HepG2 (cell line): ENCODE results near the gene MCRS1. TPM values are rescaled to one million over a fixed set of nuclear protein-coding genes. Genes with fewer than 3 reads are reported as not detected.

Experiments
- ATAC-seq: fragments of 200-7000 bp; cut with Tn5 transposase; 3 replicates; pipeline ENCODE4 v1.9.1; 2020; ENCODE audit warnings: mild to moderate bottlenecking, moderate library complexity
- BruUV-seq: library from RNA; stranded (reverse); fragments of 400-500 nt; replicated peaks from 2 replicates; lab custom pipeline; 2021; lab: Mats Ljungman, UMichigan
- CTCF ChIA-PET: fragments of 300-600 bp; formaldehyde crosslinking; extraction: SDS; loops from one replicate; lab custom pipeline; 2021; ENCODE audit warnings: low total read pairs, inconsistent platforms, low intra/inter-chr PET ratio; lab: Yijun Ruan, JAX
- POLR2A ChIA-PET: fragments of 350-600 bp; sonication (Branson Sonifier 250); formaldehyde crosslinking; loops from one replicate; lab custom pipeline; 2020; ENCODE audit warnings: antibody characterized with exemption, inconsistent platforms; lab: Yijun Ruan, JAX
- DNase-seq: peaks from one replicate; pipeline ENCODE4 v3.0.0-alpha.2; 2015; ENCODE audit warnings: low spot score
- FAIRE-seq: peaks from 3 replicates; lab custom pipeline; 2011; peaks lifted over from hg19 to GRCh38; lab: Jason Lieb, UNC
- H2AFZ ChIP-seq: one replicate; pipeline ENCODE4 v1.6.1; 2011; ENCODE audit warnings: low read length, inconsistent platforms
- H3K27ac ChIP-seq: fragments of 300-600 bp; 3 replicates; pipeline ENCODE4 v1.8.0; 2011; ENCODE audit warnings: mixed run types, mild to moderate bottlenecking, mixed read lengths, low read length, inconsistent platforms; ENCODE audit not compliant: insufficient read depth; ENCODE audit errors: extremely low read length
- H3K27me3 ChIP-seq, 2 experiments: fragments of 200-600 bp in 1 of 2; 2 replicates in 1 of 2; 3 replicates in 1 of 2; pipeline versions ENCODE4 v1.6.0 to v1.8.0; 2011; ENCODE audit warnings: low read length in 2 of 2, mild to moderate bottlenecking in 2 of 2, moderate library complexity in 2 of 2, inconsistent platforms in 1 of 2; ENCODE audit not compliant: insufficient read depth in 2 of 2, control insufficient read depth in 1 of 2
- H3K36me3 ChIP-seq, 2 experiments: fragments of 200-600 bp in 1 of 2; replicated peaks in 1 of 2; 2 replicates in 1 of 2; 3 replicates in 1 of 2; pipeline versions ENCODE4 v1.5.1 to v1.8.0; 2011; ENCODE audit warnings: low read length in 2 of 2, inconsistent platforms in 1 of 2; ENCODE audit not compliant: insufficient read depth in 2 of 2, control insufficient read depth in 1 of 2
- H3K4me1 ChIP-seq: 2 replicates; pipeline ENCODE4 v1.5.1; 2012; ENCODE audit warnings: low read length, inconsistent platforms; ENCODE audit not compliant: insufficient read depth
- H3K4me2 ChIP-seq: 2 replicates; pipeline ENCODE4 v1.6.0; 2011; ENCODE audit warnings: low read depth, low read length, inconsistent platforms
- H3K4me3 ChIP-seq, 3 experiments: fragments of 200-600 bp in 1 of 3; sonication (generic), shearing (Covaris generic) in 1 of 3; replicated peaks in 1 of 3; 2 replicates each; pipeline ENCODE4 v1.5.1; 2011 to 2016; ENCODE audit warnings: low read length in 3 of 3, inconsistent platforms in 2 of 3, low read depth in 2 of 3, mild to moderate bottlenecking in 2 of 3, control low read depth in 1 of 3, mixed read lengths in 1 of 3; ENCODE audit not compliant: insufficient read depth in 1 of 3
- H3K79me2 ChIP-seq: one replicate; pipeline ENCODE4 v1.6.1; 2011; ENCODE audit warnings: low read length, inconsistent platforms; ENCODE audit not compliant: insufficient read depth
- H3K9ac ChIP-seq: 2 replicates; pipeline ENCODE4 v1.6.0; 2011; ENCODE audit warnings: mild to moderate bottlenecking, low read depth, low read length, inconsistent platforms; ENCODE audit not compliant: insufficient read depth
- H3K9me3 ChIP-seq: 2 replicates; pipeline ENCODE4 v1.5.1; 2012; ENCODE audit warnings: mild to moderate bottlenecking, low read length
- H4K20me1 ChIP-seq: 2 replicates; pipeline ENCODE4 v1.6.0; 2011; ENCODE audit warnings: inconsistent platforms, mild to moderate bottlenecking, low read length, moderate library complexity; ENCODE audit not compliant: insufficient read depth
- AFF4 ChIP-seq: sonication (generic); formaldehyde crosslinking; IDR thresholded peaks from 2 replicates; pipeline ENCODE4 v1.4.0; 2020; ENCODE audit warnings: missing genetic modification reagents
- ARNT2 ChIP-seq: sonication (generic); formaldehyde crosslinking; IDR thresholded peaks from 2 replicates; pipeline ENCODE4 v1.8.0; 2022; ENCODE audit warnings: mild to moderate bottlenecking, low read depth, missing genetic modification reagents, moderate library complexity
- BATF2 ChIP-seq: sonication (generic); formaldehyde crosslinking; IDR thresholded peaks from 2 replicates; pipeline ENCODE4 v1.8.0; 2022; ENCODE audit warnings: mild to moderate bottlenecking, missing genetic modification reagents, moderate library complexity
- BHLHE40 ChIP-seq: IDR thresholded peaks from 2 replicates; pipeline ENCODE4 v1.6.1; 2011; ENCODE audit warnings: low read length, improper control_type of control experiment
- HNF4A ChIP-seq: sonication (generic); formaldehyde crosslinking; IDR thresholded peaks from 2 replicates; pipeline ENCODE4 v1.4.0; 2020; ENCODE audit warnings: missing genetic modification reagents
- HNRNPK ChIP-seq: fragments of 200-400 bp; formaldehyde crosslinking; IDR thresholded peaks from 2 replicates; pipeline ENCODE4 v1.6.1; 2018; ENCODE audit warnings: low read length, low read depth, moderate library complexity, mild to moderate bottlenecking; ENCODE audit not compliant: poor library complexity, severe bottlenecking
- SMAD9 ChIP-seq: sonication (generic); formaldehyde crosslinking; IDR thresholded peaks from 2 replicates; pipeline ENCODE4 v1.5.1; 2020; ENCODE audit warnings: mild to moderate bottlenecking, missing genetic modification reagents
- YY1 ChIP-seq: IDR thresholded peaks from 2 replicates; pipeline ENCODE4 v1.6.1; 2011; ENCODE audit warnings: low read length, low read depth, moderate library complexity, mild to moderate bottlenecking; ENCODE audit not compliant: insufficient read depth, insufficient replicate concordance
- ZBTB7A ChIP-seq: sonication (generic); formaldehyde crosslinking; IDR thresholded peaks from 2 replicates; pipeline ENCODE4 v1.8.0; 2022; ENCODE audit warnings: mild to moderate bottlenecking, missing genetic modification reagents
- ZFP91 ChIP-seq: sonication (generic); formaldehyde crosslinking; IDR thresholded peaks from 2 replicates; pipeline ENCODE4 v1.9.0; 2022; ENCODE audit warnings: missing genetic modification reagents, mild to moderate bottlenecking, borderline replicate concordance
- ZNF30 ChIP-seq: sonication (generic); formaldehyde crosslinking; IDR thresholded peaks from 2 replicates; pipeline ENCODE4 v1.5.0; 2020; ENCODE audit warnings: mild to moderate bottlenecking, missing genetic modification reagents
- ZNF556 ChIP-seq: sonication (generic); formaldehyde crosslinking; IDR thresholded peaks from 2 replicates; pipeline ENCODE4 v1.4.0; 2020; ENCODE audit warnings: mild to moderate bottlenecking, missing genetic modification reagents, borderline replicate concordance
- ZNF607 ChIP-seq: sonication (generic); formaldehyde crosslinking; IDR thresholded peaks from 2 replicates; pipeline ENCODE4 v1.5.1; 2020; ENCODE audit warnings: missing genetic modification reagents, mild to moderate bottlenecking, borderline replicate concordance
- ZNF83 ChIP-seq: sonication (generic); formaldehyde crosslinking; IDR thresholded peaks from 2 replicates; pipeline ENCODE4 v1.4.0; 2020; ENCODE audit warnings: missing genetic modification reagents, mild to moderate bottlenecking, borderline replicate concordance
- WGBS: methylation state at CpG from one replicate; pipeline ENCODE4 v1.1.6; 2017; ENCODE audit warnings: low lambda C conversion rate; 5-methylcytosine and 5-hydroxymethylcytosine counted together
- in situ Hi-C: cut with HindIII; loops from 2 replicates; pipeline ENCODE4 v1.10.0; 2017; ENCODE audit warnings: low pct_unique_long_range_greater_than_20kb; ENCODE audit not compliant: extremely low pct_ligation_motif_present
- intact Hi-C: fragments of 100-400 bp; cut with micrococcal nuclease; formaldehyde crosslinking; loops from one replicate; pipeline ENCODE4 v1.10.0; 2022; ENCODE audit not compliant: unreplicated experiment
- polyA plus RNA-seq, 8 experiments: library from polyadenylated mRNA; depleted of rRNA in 3 of 8; stranded (reverse) in 7 of 8; unstranded in 1 of 8; fragments of >200 nt; fragmentation: Illumina TruSeq in 4 of 8; extraction: Trizol in 4 of 8; gene quantifications; 2 replicates each; pipeline versions ENCODE4 v1.2.1 to v1.2.3, GENCODE V29; 2011 to 2016; ENCODE audit warnings: low read depth in 4 of 8, missing spikeins in 1 of 8, mixed read lengths in 1 of 8; ENCODE audit not compliant: insufficient read depth in 1 of 8
- total RNA-seq, 5 experiments: library from RNA; depleted of rRNA; stranded (reverse); fragments of >200 nt; fragmentation: Illumina TruSeq; extraction: Trizol; gene quantifications; 2 replicates each; pipeline ENCODE4 v1.2.3, GENCODE V29; 2016; ENCODE audit warnings: low read depth in 1 of 5

Gene MCRS1
- total and polyA plus RNA-seq, 2 of the 13 experiments (the other 11 are each of a cell fraction or from before 2014, with no cell fraction given): 51.0 to 66.3 TPM

- TF ChIP-seq AFF4 (CRISPR knock-in tag) (no peak), ZNF83 (no peak), YY1 (no peak), HNRNPK (no peak), ZNF556 (CRISPR knock-in tag) (no peak), ZNF30 (CRISPR knock-in tag) (no peak)
- TF ChIP-seq, all 625 proteins: peak for 0
These were observed 3.8 kb downstream of the MCRS1 start (continued) for GRCh38 chr12:49563951-49564685.

GRCh38 chr12:49562831-49563230, 5.1 kb downstream of the MCRS1 start:
- intact Hi-C loops: no loop called here
- POLR2A ChIA-PET: interaction anchor here (1.5 kb wide), 1 partner anchor 12 kb away, joined by 3 read pairs; no protein-coding TSS in a partner anchor

More at GRCh38 chr12:49562831-49563230, 5.1 kb downstream of the MCRS1 start:
- Histone ChIP-seq H3K4me3 (no peak overlapping the region), H3K27me3 (no peaks in the 10 kb centered on the region; a peak in 1 of 5 replicates), H3K27ac (no peak overlapping the region), H3K4me1 (peaks cover 10% of the 10 kb centered on the region), H3K9me3 (no peaks in the 10 kb centered on the region), H3K36me3 (peaks cover 33 to 77% of the 10 kb centered on the region in 2 experiments), H2AFZ (no peak overlapping the region), H4K20me1 (no peaks in the 10 kb centered on the region), H3K79me2 (peaks cover 17% of the 10 kb centered on the region), H3K9ac (no peak overlapping the region), H3K4me2 (no peak overlapping the region)
- FAIRE-seq: no peak
- ATAC-seq: no peak
- DNase-seq: no peak
- TF ChIP-seq ZBTB7A (CRISPR knock-in tag) (no peak), BATF2 (no peak), ARNT2 (CRISPR knock-in tag) (no peak), HNF4A (no peak), BHLHE40 (no peak), ZNF607 (CRISPR knock-in tag) (no peak), SMAD9 (CRISPR knock-in tag) (no peak), ZFP91 (CRISPR knock-in tag) (no peak)
- in situ Hi-C loops: no loop called here
- CTCF ChIA-PET: no interaction called here
- 100% methylated on average over 2 of the region's 6 CpGs for WGBS
- BruUV-seq: no TSS peak
